NCI-H1436 treated with DMSO at 0.1 percent for 48 hours (cell line): Measurements from ENCODE around the gene KIZ.

ENCODE experiments used
- DNase-seq: peaks from one replicate; lab custom pipeline; 2025; lab: John Stamatoyannopoulos, UW

The KIZ gene

GRCh38 chr20:21125849-21126580 is at the start of gene KIZ:
Gene KIZ (plus strand): TSS chr20:21126082. CDS start chr20:21126116, 34 bp downstream.
- peak; percentile 82 for DNase-seq

GRCh38 chr20:21077809-21078345 is 48.0 kb upstream of the KIZ start:
- DNase-seq = no peak

- no peak for DNase-seq
These were observed 43.3 kb upstream of the KIZ start for GRCh38 chr20:21082584-21082983.

- DNase-seq = no peak
These were observed 42.0 kb upstream of the KIZ start for GRCh38 chr20:21083825-21084325.

- no peak for DNase-seq
These were observed 37.9 kb upstream of the KIZ start for GRCh38 chr20:21087862-21088540.

- no peak for DNase-seq
These were observed 36.5 kb upstream of the KIZ start for GRCh38 chr20:21089391-21089790.

- no peak for DNase-seq
These were observed 35.7 kb upstream of the KIZ start for GRCh38 chr20:21090111-21090618.

- no peak for DNase-seq
These were observed 35.2 kb upstream of the KIZ start for GRCh38 chr20:21090721-21091120.

GRCh38 chr20:21092806-21093205 is 33.1 kb upstream of the KIZ start:
- no peak for DNase-seq

GRCh38 chr20:21096321-21097043 is 29.4 kb upstream of the KIZ start:
- DNase-seq = no peak

- no peak for DNase-seq
These were observed 25.9 kb upstream of the KIZ start for GRCh38 chr20:21099751-21100577.

GRCh38 chr20:21100578-21101452 is 25.1 kb upstream of the KIZ start:
- no peak for DNase-seq

- no peak for DNase-seq
These were observed 24.4 kb upstream of the KIZ start for GRCh38 chr20:21101453-21101931.

GRCh38 chr20:21101932-21102575 is 23.8 kb upstream of the KIZ start:
- no peak for DNase-seq

GRCh38 chr20:21102603-21103311 is 23.1 kb upstream of the KIZ start:
- no peak for DNase-seq

- DNase-seq = no peak
These were observed 22.1 kb upstream of the KIZ start for GRCh38 chr20:21103582-21104465.

- no peak for DNase-seq
These were observed 21.5 kb upstream of the KIZ start for GRCh38 chr20:21104466-21104761.

GRCh38 chr20:21104921-21105320 is 21.0 kb upstream of the KIZ start:
- DNase-seq = no peak
